ENCODE measurements around the gene TM7SF3. TPM values are rescaled to one million over a fixed set of nuclear protein-coding genes. Genes with fewer than 3 reads are reported as not detected.
A peak's percentile ranks its signal among the peaks of the same experiment; 100 is the strongest.
"Not testable (repeated sequence)": the region's sequence is repeated elsewhere in the genome, so short reads cannot be mapped to it uniquely, and the experiment has no call there.

TM7SF3 gene
- total RNA-seq, 1 donor: 105 TPM

DNA sequence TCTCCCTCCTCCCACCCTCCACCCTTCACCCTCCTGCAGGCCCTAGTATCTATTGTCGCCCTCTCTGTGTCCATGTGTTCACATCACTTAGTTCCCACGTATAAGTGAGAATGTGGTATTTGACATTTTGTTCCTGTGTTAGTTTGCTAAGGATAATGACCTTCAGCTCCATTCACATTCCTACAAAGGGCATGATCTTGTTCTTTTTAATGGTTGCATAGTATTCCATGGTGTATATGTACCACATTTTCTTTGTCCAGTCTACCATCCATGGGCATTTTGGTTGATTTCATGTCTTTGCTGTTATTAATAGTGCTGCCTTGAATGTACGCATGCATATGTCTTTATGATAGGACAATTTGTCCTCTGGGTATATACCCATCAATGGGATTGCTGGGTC, 38.6 kb upstream of the TM7SF3 start:
- H3K4me3 ChIP-seq (ENCODE audit: low read depth, low read length): no peak overlapping the region
- TF ChIP-seq, protein P1, sequence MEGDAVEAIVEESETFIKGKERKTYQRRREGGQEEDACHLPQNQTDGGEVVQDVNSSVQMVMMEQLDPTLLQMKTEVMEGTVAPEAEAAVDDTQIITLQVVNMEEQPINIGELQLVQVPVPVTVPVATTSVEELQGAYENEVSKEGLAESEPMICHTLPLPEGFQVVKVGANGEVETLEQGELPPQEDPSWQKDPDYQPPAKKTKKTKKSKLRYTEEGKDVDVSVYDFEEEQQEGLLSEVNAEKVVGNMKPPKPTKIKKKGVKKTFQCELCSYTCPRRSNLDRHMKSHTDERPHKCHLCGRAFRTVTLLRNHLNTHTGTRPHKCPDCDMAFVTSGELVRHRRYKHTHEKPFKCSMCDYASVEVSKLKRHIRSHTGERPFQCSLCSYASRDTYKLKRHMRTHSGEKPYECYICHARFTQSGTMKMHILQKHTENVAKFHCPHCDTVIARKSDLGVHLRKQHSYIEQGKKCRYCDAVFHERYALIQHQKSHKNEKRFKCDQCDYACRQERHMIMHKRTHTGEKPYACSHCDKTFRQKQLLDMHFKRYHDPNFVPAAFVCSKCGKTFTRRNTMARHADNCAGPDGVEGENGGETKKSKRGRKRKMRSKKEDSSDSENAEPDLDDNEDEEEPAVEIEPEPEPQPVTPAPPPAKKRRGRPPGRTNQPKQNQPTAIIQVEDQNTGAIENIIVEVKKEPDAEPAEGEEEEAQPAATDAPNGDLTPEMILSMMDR (IDR thresholded peaks at IDR 0.05; ENCODE audit: insufficient read depth, low read depth, low read length): no peak
- DNase-seq (ENCODE audit: low read depth): no peak

DNA sequence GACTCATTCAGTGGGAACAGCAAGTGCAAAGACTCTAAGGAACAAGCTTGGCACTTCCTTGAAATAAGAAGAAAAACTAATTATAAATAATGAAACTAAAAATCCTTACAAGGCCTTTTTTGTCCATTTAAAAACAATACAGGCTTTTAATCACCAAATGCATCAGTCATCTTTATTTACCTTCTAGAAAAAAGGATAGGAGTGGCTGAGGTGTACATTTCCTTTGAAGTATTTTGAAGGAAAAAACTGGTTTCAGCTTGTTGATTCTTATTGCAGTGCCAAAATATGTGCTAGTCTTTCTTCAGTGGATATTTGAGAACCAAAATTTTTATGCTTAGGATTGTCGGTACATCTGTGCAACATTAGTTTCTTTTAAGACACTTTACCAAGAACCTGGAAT, 38.0 kb upstream of the TM7SF3 start:
- TF ChIP-seq, protein P1 (IDR thresholded peaks at IDR 0.05; ENCODE audit: insufficient read depth, low read depth, low read length): no peak
- H3K4me3 ChIP-seq (ENCODE audit: low read depth, low read length): no peak overlapping the region
- DNase-seq (ENCODE audit: low read depth): no peak

DNA sequence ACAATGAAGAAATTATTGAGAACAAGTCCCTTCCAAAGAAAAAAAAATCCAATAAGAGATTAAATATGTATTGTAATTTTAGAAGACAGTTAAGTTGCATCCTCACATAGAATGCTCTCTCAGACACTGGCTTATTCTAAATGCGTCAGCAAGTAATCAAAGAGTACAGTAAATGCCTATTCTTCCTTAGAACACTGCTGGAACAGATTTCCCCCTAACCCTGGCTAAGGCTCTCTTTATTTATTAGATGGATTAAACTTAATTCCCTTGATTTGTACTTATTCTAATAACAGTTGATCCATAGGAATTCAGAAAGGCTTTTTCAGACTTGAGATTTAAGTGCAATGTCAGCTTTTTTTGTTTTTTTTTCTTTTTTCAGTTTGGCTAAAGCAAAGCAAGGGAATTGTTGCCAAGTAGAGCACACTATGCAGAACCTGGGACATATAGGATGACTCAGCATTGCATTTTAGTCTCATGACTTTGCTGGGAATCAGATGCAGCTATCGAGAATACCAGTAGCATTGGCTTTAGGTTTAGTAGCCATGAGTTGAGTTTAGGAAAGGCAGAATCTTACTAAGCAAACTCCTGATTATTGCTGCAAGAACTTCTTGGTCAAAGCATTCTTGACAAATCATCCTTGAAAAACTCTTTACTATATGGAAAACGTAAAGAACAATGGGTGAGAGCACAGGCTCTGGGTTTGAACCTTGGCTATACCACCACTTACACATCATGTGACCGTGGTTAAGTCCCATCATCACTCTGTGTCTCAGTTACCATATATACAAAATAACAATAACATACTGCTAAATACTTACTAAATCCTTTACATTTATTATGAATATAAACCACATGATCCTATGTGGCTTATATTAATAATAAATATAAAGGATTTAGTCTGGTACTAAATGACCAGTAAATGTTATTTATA, 34.9 kb upstream of the TM7SF3 start:
- TF ChIP-seq, protein P1 (IDR thresholded peaks at IDR 0.05; ENCODE audit: insufficient read depth, low read depth, low read length): no peak
- no peak overlapping the region for H3K4me3 ChIP-seq (ENCODE audit: low read depth, low read length)
- DNase-seq (ENCODE audit: low read depth): peak; percentile 88

DNA sequence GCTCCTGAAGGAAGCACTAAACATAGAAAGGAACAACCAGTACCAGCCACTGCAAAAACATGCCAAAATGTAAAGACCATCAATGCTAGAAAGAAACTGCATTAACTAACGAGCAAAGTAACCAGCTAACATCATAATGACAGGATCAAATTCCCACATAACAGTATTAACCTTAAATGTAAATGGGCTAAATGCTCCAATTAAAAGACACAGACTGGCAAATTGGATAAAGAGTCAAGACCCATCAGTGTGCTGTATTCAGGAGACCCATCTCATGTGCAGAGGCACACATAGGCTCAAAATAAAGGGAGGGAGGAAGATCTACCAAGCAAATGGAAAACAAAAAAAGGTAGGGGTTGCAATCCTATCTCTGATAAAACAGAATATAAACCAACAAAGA, 27.8 kb upstream of the TM7SF3 start:
- not testable (repeated sequence) for DNase-seq (ENCODE audit: low read depth)

DNA sequence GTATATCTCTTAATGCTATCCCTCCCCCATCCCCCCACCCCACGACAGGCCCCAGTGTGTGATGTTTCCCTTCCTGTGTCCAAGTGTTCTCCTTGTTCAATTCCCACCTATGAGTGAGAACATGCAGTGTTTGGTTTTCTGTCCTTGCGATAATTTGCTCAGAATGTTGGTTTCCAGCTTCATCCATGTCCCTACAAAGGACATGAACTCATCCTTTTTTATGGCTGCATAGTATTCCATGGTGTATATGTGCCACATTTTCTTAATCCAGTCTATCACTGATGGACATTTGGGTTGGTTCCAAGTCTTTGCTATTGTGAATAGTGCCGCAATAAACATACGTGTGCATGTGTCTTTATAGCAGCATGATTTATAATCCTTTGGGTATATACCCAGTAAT, 26.5 kb upstream of the TM7SF3 start:
- not testable (repeated sequence) for H3K4me3 ChIP-seq (ENCODE audit: low read depth, low read length); DNase-seq (ENCODE audit: low read depth)

More for the DNA sequence above, 27.8 kb upstream of the TM7SF3 start:
- H3K4me3 ChIP-seq (ENCODE audit: low read depth, low read length): not testable (repeated sequence)

DNA sequence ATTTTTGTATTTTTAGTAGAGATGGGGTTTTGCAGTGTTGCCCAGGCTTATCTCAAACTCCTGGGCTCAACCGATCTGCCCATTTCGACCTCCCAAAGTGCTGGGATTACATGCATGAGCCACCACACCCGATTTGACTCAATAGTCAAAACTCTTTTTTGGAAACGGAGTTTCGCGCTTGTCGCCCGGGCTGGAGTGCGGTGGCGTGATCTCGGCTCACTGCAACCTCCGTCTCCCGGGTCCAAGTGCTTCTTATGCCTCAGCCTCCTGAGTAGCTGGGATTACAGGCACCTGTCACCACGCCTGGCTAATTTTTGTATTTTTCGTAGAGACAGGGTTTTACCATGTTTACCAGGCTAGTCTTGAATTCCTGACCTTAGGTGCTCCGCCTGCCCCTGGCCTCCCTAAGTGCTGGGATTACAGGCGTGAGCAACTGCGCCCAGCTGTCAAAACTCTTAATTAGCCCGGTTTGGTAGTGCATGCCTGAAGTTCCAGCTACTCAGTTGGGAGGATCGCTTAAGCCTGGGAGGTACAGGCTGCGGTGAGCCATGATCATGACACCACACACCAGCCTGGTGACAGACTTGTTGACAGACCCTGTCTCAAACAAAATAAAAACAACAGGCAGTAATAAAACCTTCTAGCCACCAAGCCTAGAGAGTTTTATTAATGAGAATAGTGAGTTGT, 20.6 kb upstream of the TM7SF3 start:
- peak; percentile 24 for DNase-seq (ENCODE audit: low read depth)
- no peak overlapping the region for H3K4me3 ChIP-seq (ENCODE audit: low read depth, low read length)

DNA sequence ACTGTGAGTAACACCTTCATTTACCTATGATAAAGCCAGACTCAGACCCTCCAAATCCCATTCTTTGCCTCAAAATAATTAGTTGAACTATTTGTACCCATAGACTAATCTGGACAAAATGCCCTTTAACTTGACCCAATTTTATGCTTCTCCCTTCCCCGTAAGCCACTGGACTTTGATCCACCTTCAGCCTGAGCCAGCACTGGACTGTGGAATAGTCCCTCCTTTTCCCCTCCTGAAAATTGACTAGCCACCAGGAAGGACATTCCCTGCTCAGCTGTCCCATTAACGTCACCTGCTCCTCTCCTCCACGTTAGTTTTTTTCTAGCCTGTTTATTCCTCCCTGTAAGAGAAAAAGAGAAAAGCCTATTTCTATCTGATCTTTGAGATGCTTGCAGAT, 18.5 kb upstream of the TM7SF3 start:
- TF ChIP-seq, protein P1 (IDR thresholded peaks at IDR 0.05; ENCODE audit: insufficient read depth, low read depth, low read length): no peak
- no peak for DNase-seq (ENCODE audit: low read depth)
- H3K4me3 ChIP-seq (ENCODE audit: low read depth, low read length): no peak overlapping the region

More for the DNA sequence above, 20.6 kb upstream of the TM7SF3 start:
- TF ChIP-seq, protein P1 (IDR thresholded peaks at IDR 0.05; ENCODE audit: insufficient read depth, low read depth, low read length): no peak
